ENCODE data around the gene OSBPL5.

DNA sequence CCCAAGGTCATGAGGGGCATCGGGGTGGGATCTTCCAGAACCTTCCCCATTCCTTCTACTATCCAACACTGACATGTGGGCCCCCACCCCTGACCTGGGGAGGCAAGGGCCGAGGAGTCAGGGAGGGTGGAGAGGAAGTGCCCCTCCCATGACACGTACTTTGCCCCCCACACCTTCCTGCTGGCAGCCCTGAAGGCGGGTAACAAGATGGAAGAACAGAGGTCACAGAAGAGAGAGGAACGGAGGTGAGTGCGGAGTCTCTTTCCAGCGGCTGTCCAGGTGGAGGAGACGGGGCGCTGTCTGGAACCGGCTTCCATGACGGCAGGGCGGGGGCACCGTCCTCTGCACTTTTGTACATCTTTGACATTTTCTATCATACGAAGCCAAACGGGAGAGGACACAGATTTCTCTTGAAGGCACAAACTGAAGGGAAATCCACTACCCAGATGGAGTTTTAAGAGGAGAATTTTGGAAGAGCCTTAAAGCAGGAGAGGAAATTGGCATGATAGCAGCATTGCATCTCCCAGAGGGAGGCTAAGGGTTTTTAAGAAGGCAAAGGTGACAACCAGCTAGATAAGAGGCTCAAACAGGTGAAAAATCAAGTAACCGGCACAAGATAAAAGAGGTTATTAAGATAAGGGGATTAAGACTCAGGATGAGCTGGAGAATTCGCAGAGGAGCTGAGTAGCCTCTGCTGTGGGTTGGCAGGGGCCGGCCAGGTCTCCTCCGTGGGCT lies 16.7 kb downstream of the OSBPL5 start:
- TF ChIP-seq, protein P1, sequence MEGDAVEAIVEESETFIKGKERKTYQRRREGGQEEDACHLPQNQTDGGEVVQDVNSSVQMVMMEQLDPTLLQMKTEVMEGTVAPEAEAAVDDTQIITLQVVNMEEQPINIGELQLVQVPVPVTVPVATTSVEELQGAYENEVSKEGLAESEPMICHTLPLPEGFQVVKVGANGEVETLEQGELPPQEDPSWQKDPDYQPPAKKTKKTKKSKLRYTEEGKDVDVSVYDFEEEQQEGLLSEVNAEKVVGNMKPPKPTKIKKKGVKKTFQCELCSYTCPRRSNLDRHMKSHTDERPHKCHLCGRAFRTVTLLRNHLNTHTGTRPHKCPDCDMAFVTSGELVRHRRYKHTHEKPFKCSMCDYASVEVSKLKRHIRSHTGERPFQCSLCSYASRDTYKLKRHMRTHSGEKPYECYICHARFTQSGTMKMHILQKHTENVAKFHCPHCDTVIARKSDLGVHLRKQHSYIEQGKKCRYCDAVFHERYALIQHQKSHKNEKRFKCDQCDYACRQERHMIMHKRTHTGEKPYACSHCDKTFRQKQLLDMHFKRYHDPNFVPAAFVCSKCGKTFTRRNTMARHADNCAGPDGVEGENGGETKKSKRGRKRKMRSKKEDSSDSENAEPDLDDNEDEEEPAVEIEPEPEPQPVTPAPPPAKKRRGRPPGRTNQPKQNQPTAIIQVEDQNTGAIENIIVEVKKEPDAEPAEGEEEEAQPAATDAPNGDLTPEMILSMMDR (IDR thresholded peaks at IDR 0.05), result no peak
- no peak for TF ChIP-seq POLR2A (IDR thresholded peaks at IDR 0.05)
